Dermis microvascular lymphatic vessel endothelial cell (primary cell): ENCODE data around the gene NTHL1. TPM values are rescaled to one million over a fixed set of nuclear protein-coding genes. Genes with fewer than 3 reads are reported as not detected.

Experiments used
- DNase-seq, 2 donors: peaks; one replicate each; pipeline versions ENCODE4 v3.0.0 to v3.0.0-alpha.2; 2010; ENCODE audit warnings: low read depth in 2 of 2
- total RNA-seq: library from RNA; depleted of rRNA; stranded (reverse); fragments of >200 nt; gene quantifications from 2 replicates; pipeline ENCODE4 v1.2.1, GENCODE V29; 2014

Gene NTHL1
- total RNA-seq, result 22.4 and 39.3 TPM in 2 replicates

DNA sequence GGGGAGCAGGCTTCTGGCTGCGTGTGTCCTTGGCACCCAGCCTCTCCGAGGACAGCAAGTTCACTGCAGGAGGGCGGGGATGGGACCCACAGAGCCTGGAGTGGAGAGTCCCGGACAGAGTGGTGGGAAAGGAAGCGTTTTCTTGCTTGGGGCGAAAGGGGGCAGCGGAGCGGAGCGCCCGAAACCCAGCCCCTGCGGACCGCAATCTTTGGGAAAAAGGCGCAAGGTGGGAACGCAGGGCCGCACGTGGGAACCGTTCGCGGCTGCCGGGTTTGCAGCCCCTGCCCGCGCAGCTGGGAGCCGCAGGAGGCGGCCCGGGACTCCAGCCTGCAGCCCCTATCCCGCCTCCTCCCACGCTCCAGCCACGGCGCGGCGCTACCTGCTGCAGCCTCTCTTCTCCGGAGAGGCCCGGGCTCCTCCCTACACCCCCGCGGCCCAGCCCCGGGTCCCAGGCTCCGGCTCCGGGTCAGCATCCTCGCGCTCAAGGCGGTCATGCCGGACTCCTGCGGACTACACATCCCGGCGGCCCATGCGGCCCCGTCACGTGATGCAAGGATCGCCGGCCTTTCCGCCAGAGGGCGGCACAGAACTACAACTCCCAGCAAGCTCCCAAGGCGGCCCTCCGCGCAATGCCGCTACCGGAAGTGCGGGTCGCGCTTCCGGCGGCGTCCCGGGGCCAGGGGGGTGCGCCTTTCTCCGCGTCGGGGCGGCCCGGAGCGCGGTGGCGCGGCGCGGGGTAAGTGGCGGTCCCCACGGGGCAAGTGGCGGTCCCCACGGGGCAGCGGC lies at the start of gene NTHL1, which contains the start of gene TSC2:
TSS of gene NTHL1 (minus strand) at position 505 of the 786 bp plus-strand sequence. CDS start at position 494, 11 bp downstream.
TSS of gene TSC2 (plus strand) at position 656 of the 786 bp plus-strand sequence. CDS start 631 bp downstream, outside the sequence.
- DNase-seq, result peak; percentile 86 to 96

DNA sequence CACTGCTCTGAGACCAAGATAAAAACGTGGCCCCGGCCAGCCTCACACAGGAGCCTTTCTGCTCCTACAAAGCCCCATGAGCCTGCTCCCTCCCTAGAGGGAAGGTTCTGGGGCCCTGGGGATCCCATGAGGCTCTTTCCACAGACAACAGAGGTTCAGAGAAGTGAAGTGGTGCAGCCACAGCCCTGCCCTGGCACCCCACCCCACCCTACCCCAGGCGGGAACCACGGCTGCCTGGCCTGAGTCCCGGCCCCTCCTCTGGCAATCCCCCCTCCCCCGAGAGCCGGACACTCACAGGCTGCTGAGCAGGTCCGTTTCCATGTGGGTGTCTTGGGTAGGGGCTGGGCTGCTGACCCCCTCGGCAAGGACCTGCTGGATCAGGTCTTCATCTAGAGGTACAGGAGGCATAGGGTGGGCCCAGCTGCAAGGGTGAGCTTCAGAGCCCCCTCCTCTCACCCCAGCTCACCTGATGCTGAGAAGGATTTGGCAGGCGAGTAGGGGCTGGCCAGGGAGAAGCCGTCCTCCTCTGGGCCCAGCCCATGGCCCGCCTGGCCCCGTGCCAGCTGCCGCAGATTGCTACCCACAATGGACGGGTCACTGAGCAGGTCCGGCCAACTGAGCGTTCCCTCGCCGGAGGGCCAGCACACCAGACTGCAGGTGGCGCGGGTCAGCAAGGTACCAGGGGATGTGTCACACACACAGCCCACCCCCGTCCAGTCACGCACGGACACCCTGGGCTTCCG lies 49.4 kb upstream of the NTHL1 start:
- no peak for DNase-seq

DNA sequence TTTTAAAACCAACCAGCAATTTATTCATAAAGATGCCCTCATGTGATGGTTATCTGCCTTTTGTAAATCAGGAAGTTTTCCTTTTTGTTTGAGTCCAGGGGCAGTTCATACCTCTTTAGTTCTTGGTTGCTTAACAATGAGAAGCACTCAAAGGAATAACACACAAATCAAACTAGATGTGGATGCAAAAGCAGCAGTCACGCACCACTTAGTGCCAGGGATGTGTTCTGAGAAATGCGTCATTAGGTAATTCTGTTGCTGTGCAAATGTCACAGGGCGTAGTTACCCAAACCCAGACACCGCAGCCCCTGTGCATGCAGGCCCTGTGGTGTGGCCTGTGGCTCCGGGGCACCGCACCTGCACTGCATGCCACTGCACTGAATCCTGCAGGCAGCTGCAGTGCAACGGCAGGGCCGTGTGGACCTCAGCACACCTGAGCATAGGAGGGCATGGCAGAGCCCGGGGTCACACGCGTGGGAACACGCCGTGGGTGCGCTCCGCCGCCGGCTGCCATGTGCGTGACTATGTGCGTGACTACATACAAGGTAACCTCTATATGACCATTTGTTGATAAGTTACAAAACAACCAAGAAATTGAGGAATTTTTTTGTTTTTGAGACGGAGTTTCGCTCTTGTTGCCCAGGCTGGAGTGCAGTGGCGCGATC lies 48.4 kb upstream of the NTHL1 start:
- no peak for DNase-seq

DNA sequence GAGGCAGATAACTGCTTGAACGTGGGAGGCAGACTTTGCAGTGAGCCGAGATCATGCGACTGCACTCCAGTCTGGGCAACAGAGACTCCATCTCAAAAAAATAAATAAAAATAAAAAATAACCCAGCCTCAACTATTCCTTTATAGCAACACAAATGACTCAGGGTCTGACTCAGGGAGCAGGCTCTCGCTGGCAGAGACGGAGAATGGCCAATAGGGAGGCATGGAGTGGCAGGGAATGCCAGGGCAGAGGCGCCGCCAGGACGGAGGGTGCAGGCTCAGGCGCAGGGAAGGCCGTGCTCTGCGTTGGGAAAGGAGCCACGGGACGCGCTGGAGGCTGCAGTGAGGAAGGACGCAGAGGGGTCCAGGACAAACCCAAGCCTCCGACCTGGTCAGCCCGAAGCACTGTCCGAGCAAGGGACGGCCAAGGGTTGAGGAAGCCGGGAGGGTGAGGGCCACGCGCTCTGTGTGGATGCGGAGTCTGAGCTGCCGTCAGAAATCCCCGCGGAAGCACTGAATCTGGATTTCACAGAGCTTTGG lies 47.8 kb upstream of the NTHL1 start:
- DNase-seq, result no peak

DNA sequence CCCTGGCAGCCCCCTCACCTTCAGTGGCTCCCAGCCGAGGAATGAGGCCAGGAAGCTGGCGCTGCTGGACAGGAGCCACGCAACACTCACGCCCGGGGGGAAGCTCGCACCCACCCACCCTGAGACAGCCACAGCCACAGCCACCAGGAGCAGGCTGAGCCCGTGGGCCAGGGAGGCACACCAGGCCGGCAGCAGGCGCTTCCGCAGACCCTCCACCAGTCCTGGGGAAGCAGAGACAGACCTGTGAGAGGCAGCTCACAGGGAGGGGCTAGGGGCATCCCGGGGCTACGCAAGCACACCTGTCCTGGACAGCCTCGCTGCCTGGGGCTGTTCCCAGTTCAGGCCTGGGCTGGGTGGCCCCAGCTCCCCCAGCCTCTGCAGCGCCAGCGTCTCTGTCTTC lies 46.2 kb upstream of the NTHL1 start:
- no peak for DNase-seq

DNA sequence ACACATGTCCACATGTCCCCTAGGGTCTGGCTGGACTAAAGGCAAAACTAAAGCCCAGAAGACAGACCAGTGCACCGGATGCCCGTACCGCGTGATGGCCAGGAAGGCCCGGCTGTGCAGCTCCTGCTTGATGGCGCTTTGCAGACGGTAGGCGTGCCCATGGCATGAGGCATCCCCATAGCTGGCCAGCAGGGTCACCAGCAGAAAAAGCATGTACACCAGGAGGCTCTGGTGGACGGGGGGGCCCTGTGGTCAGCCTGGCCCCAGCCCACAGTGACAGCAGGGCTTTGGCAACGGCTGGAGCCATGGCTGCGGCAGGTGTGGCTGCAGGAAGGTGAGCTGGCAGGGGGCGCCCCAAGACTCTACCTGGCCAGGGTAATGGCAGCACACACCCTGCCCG lies 45.2 kb upstream of the NTHL1 start:
- DNase-seq, result no peak

DNA sequence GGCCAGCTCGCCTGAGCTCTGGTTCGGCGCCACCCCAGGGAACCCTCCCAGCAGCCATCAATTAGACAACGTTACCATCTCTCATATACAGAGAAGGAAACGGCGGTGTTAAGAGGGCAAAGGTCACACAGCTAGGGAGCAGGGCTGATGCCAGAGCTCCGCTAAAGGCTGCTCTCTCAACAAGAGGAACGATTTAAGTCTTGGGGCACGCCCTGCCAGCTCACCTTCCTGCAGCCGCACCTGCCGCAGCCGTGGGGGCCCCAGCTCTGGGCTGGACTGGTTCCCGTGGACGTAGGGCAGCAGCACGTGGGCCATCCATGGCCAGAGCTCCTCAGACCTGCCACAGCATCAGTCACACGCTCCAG lies 44.6 kb upstream of the NTHL1 start:
- no peak for DNase-seq

DNA sequence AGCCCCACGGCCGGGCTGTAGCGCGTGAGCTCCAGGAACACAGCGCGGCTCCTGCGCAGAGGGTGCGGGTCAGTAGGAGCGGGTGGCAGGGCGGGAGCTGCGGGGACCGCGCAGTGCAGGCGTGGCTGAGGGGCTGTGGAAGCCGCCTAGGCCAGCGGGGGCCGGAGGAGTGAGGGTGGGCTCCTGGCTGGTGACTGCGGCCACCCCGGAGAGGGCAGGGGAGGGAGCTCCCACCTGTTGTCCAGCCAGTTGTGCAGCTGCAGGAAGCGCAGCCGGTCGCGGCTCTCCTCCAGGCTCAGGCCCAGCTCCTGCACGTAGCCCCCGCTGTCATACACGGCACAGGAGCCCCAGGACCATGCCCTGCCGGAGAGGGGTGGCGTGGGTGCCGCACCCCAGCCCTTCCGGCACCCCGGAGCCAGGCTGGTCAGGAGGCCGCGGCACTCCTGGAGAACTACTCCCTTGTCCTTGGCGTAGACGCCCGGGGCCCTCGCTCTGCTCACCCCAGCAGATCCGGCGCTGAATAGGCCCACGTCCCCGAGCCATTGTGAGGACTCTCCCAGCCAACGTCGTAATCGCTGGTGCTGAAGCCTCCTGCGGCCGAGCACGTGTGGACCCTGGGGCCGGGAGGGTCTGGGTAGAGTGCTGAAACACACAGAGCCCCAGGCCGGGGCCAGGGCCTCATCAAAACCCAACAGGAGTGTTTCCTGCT lies 44.1 kb upstream of the NTHL1 start:
- peak in 1 of 2 donors; percentile 10 for DNase-seq

DNA sequence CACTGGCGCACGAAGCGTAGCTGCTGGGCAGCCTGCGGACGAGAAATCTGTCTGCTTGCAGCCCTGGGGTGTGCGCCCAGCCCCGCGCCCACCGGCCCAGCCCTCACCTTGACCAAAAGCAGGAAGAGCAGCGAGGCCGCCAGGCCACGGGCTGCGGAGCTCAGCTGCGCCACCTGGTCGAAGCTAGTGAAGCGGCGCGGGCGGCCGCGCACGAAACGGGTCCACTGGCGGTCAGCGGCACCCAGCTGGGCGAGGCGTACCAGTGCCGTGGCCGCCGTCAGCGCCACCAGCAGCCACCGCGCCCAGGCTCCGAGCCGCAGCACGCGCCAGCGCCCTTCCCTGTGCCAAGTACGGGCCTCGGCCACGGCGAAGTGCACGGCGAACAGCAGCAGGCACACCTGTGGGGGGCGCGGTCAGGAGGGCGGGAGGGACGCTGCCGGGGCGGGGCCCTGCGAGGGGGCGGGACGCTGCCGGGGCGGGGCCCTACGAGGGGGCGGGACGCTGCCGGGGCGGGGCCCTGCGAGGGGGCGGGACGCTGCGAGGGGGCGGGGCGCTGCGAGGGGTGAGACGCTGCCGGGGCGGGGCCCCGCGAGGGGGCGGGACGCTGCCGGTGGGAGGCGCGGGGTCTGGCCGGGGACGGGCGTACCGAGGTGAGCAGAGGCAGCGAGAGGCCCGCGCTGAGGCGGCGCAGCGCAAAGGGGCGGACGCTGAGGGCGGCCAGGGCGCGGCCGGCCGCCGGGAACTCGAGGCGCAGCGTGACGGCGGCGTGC lies 43.3 kb upstream of the NTHL1 start:
- peak; percentile 43 to 92 for DNase-seq

DNA sequence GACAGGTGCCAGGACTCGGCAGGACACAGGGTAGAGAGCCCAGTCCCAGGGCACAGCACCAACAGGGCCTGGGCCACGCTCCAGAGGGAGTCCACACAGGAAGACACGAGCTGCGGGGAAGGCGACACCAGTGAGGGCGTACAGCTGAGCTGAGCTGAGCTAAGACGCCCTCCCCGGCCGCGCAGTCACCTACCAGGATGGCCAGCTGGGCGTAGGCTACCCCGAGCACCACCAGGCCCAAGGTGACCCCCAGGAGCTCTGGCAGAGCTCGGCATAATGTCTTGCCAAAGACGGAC lies 42.8 kb upstream of the NTHL1 start:
- no peak for DNase-seq

DNA sequence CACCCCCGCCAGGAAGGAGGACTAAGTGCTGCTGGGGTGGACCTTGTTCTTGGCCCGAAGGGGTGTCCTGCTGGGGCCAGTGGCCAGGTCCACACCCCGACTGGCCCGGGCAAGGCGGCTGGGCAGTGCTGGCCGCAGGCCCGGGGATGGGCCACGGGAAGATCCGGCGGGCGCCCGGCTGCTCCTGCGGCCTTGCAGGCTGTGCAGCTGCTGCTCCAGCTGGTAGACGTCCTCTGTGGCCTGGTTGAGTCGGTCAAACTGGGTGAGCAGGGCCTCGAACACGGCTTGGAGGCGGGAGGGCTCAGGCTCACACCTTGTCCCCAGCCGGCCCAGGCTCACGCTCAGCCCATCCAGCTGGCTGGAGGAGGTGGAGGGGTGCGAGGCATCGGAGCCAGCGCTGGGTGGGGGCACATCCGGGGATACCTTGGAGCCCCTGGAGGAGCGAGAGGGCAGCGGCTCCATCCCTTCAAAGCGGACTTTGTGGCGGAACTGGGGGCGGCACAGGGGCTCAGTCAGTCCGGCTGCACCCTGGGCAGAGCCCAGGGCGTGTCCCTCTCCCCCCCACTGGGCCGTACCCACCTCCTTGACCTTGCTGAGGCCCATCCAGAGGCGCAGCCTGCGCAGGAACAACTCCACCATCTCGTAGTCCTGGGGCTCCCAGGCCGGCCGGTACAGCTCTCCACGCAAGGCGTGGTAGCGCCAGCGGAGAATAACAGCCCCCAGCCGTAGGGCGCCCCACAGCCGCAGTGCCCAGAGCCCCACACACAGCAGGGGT lies 42.3 kb upstream of the NTHL1 start:
- no peak for DNase-seq

DNA sequence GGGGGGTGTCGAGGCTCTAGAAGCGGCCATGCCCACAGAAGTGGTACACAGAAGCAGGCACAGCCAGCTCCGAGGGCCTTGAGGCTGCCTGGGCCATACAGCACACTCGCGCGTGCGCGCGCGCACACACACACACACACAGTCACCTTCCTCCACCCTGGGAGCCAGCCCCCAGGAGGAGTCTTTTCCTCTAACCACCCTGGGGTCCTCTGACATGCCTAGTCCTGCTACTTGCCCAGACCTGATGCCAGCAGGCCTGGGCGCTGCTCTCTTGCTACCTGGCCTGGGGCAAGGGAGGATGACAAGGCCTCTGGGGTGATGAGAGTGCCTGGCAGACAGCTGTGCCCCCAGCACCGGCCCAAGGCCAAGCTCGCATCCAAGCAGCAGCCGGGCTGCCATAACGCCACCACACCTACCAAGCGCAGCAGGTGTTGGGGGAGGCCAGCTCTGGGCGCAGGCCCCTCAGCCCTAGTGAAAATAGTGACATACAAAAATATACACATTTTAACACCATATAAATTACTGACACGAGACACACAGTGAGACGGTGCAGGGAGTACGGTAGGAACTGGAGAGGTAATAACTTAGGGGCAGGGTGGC lies 41.2 kb upstream of the NTHL1 start:
- DNase-seq, result no peak

DNA sequence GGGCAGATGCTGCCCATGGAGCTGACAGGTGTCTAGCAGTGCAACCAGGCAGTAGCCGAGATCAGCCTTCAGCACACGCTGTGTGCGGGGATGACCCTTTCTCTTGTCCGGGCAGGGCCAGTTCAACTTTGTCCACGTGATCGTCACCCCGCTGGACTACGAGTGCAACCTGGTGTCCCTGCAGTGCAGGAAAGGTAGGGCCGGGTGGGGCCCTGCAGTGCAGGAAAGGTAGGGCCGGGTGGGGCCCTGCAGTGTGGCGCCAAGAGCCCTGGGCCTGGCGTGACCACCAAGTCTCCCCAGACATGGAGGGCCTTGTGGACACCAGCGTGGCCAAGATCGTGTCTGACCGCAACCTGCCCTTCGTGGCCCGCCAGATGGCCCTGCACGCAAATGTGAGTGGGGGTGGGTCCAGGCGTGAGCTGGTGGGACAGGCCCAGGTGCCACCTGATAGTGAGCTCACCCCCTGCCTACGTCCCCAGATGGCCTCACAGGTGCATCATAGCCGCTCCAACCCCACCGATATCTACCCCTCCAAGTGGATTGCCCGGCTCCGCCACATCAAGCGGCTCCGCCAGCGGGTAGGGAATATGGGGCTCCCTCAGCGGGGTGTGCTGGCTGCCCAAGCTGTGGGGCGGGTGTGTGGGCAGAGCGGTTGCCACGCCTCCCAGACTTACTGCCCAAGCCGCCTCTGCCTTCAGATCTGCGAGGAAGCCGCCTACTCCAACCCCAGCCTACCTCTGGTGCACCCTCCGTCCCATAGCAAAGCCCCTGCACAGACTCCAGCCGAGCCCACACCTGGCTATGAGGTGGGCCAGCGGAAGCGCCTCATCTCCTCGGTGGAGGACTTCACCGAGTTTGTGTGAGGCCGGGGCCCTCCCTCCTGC lies 40.4 kb upstream of the NTHL1 start:
- no peak for DNase-seq

DNA sequence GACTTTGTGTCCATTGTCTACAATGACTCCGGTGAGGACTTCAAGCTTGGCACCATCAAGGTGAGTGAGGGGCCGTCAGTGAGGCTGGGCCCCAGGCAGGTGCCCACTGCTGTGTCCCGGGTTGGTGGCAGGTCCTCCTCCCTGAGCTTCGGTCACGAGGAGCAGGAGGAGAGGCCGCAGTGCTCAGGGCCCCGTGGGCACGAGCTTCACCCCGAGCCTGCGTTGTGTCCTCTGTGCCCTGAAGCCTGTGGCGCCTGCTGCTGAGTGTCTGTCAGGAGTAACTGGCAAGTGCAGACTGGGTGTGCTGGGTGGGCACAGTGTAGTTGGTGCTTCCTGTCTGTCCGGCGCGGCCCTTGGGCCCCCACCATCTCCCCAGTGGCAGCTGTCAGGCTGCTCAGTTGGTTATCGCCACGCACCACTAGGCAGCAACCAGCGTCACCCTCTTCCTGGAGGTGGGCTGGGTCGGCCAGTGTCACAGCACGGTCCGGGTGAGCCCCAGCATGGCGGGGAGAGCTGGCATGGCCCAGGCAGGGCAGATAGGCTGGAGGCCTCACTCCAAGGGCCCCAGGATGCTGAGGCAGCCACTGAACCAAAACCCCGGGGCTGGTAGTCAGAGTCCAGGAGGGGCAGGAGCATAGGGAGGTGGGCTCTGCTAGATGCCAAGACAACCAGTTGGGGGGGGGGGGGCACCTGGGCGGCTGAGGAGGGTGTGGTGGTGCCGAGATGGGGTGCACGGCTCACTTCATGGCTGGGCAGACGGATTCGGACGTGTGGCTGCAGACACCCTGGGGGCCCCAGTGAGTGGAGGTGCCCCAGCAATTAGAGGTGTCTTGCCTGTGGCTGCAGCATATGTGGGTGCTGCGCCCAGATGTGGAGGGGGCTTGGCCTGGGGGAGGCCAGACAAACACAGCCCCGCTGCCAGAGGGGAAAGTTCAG lies 39.4 kb upstream of the NTHL1 start:
- no peak for DNase-seq

DNA sequence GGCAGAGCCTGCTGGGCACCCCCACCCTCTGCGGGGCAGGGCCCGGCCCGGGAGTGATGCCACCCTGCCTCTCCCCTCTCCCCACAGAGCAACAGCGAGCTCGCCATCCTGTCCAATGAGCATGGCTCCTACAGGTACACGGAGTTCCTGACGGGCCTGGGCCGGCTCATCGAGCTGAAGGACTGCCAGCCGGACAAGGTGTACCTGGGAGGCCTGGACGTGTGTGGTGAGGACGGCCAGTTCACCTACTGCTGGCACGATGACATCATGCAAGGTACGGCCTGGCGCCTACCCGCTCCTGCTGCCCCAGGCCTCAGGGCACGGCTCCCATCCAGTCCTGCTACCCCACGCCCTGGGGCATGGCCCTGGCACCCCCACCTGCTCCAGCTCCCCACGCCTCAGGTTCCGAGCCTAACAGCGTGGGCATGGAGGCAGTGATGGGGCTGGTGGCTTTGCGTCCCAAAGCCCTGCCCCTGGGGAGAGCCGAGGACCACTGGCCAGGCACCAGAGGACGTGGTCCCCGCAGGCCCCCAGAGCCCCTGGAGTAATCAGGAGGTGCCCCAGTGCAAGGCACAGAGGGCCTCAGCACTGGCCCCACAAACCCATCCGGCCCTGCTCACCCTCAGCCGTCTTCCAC lies 38.6 kb upstream of the NTHL1 start:
- no peak for DNase-seq

DNA sequence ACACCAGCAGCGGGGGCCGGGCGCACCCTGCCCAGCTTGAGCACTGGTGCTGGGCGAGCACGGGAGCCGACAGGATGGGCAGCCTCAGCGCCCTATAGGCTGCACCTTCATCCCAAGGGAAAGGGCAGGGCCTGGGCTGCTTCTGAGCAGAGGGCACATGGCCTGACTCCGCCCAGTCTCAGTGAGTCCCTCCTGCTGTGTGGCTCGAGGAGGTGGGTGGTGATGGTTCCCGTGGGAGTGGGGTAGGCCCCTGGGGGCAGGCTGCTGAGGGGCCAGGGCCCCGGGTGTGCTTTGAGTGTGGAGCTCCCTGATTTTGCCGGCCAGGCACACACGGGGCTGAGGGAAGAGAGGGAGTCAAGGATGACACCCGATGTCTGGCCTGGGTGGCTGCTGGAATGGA lies 38.0 kb upstream of the NTHL1 start:
- DNase-seq, result no peak
